ENCODE data around the gene CDC42BPB.

Gene CDC42BPB

GRCh38 chr14:102952276-102952675 lies 105.1 kb downstream of the CDC42BPB start:
- Mint-ChIP-seq H3K4me3 (no peak overlapping the region), H3K4me1 (peaks cover 23% of the 10 kb centered on the region), H3K27ac (no peak overlapping the region), H3K36me3 (peaks cover 74% of the 10 kb centered on the region), H3K27me3 (no peaks in the 10 kb centered on the region), H3K9me3 (no peaks in the 10 kb centered on the region)
- no peak for ATAC-seq

GRCh38 chr14:102951799-102952198 lies 105.5 kb downstream of the CDC42BPB start:
- no peak overlapping the region for H3K4me3 Mint-ChIP-seq

GRCh38 chr14:102951034-102951433 lies 106.3 kb downstream of the CDC42BPB start:
- Mint-ChIP-seq H3K4me1 (peaks cover 35% of the 10 kb centered on the region), H3K27me3 (no peaks in the 10 kb centered on the region), H3K4me3 (no peak overlapping the region), H3K27ac (no peak overlapping the region), H3K36me3 (peaks cover 67% of the 10 kb centered on the region), H3K9me3 (no peaks in the 10 kb centered on the region)
- no peak for ATAC-seq

More at GRCh38 chr14:102951799-102952198, 105.5 kb downstream of the CDC42BPB start:
- peaks cover 75% of the 10 kb centered on the region for H3K36me3 Mint-ChIP-seq
- H3K4me1 Mint-ChIP-seq, result peaks cover 28% of the 10 kb centered on the region
- no peaks in the 10 kb centered on the region for H3K27me3 Mint-ChIP-seq
- no peak for ATAC-seq
- H3K27ac Mint-ChIP-seq, result no peak overlapping the region
- H3K9me3 Mint-ChIP-seq, result no peaks in the 10 kb centered on the region

GRCh38 chr14:102949801-102950451 lies 107.4 kb downstream of the CDC42BPB start:
- no peak overlapping the region for H3K4me3 Mint-ChIP-seq

GRCh38 chr14:102949062-102949800 lies 108.1 kb downstream of the CDC42BPB start:
- Mint-ChIP-seq H3K4me1 (peaks cover 35% of the 10 kb centered on the region), H3K27ac (peak overlapping the region; percentile 76), H3K4me3 (peak overlapping the region; percentile 35), H3K36me3 (peaks cover 67% of the 10 kb centered on the region), H3K27me3 (no peaks in the 10 kb centered on the region), H3K9me3 (no peaks in the 10 kb centered on the region)
- ATAC-seq, result peak; percentile 91

More at GRCh38 chr14:102949801-102950451, 107.4 kb downstream of the CDC42BPB start:
- Mint-ChIP-seq H3K27ac (peak overlapping the region; percentile 76), H3K27me3 (no peaks in the 10 kb centered on the region), H3K4me1 (peaks cover 35% of the 10 kb centered on the region), H3K9me3 (no peaks in the 10 kb centered on the region), H3K36me3 (peaks cover 67% of the 10 kb centered on the region)
- ATAC-seq, result no peak

- Mint-ChIP-seq H3K27me3 (no peaks in the 10 kb centered on the region), H3K9me3 (no peaks in the 10 kb centered on the region), H3K27ac (peak overlapping the region; percentile 76), H3K4me3 (peak overlapping the region; percentile 18), H3K36me3 (peaks cover 70% of the 10 kb centered on the region), H3K4me1 (peaks cover 35% of the 10 kb centered on the region)
- no peak for ATAC-seq
Observed at GRCh38 chr14:102948698-102949061, 108.7 kb downstream of the CDC42BPB start.

- H3K4me3 Mint-ChIP-seq, result peak overlapping the region; percentile 38
- H3K27ac Mint-ChIP-seq, result peak overlapping the region; percentile 83
- H3K36me3 Mint-ChIP-seq, result peaks cover 66% of the 10 kb centered on the region
- peaks cover 36% of the 10 kb centered on the region for H3K4me1 Mint-ChIP-seq
- H3K9me3 Mint-ChIP-seq, result no peaks in the 10 kb centered on the region
- no peaks in the 10 kb centered on the region for H3K27me3 Mint-ChIP-seq
- no peak for ATAC-seq
Observed at GRCh38 chr14:102947321-102948103, 109.8 kb downstream of the CDC42BPB start.

GRCh38 chr14:102945346-102946130 lies 111.8 kb downstream of the CDC42BPB start:
- Mint-ChIP-seq H3K27ac (no peak overlapping the region), H3K9me3 (no peaks in the 10 kb centered on the region), H3K4me1 (peaks cover 52% of the 10 kb centered on the region), H3K36me3 (peaks cover 50% of the 10 kb centered on the region), H3K4me3 (no peak overlapping the region), H3K27me3 (no peaks in the 10 kb centered on the region)
- ATAC-seq, result no peak

- Mint-ChIP-seq H3K4me1 (peaks cover 47% of the 10 kb centered on the region), H3K9me3 (no peaks in the 10 kb centered on the region), H3K27me3 (no peaks in the 10 kb centered on the region), H3K27ac (no peak overlapping the region), H3K4me3 (no peak overlapping the region), H3K36me3 (peaks cover 48% of the 10 kb centered on the region)
- ATAC-seq, result no peak
Observed at GRCh38 chr14:102944448-102945330, 112.7 kb downstream of the CDC42BPB start.

GRCh38 chr14:102943979-102944378 lies 113.4 kb downstream of the CDC42BPB start:
- H3K4me3 Mint-ChIP-seq, result no peak overlapping the region
- ATAC-seq, result no peak
- peaks cover 50% of the 10 kb centered on the region for H3K36me3 Mint-ChIP-seq
- H3K9me3 Mint-ChIP-seq, result no peaks in the 10 kb centered on the region
- peaks cover 40% of the 10 kb centered on the region for H3K4me1 Mint-ChIP-seq
- no peaks in the 10 kb centered on the region for H3K27me3 Mint-ChIP-seq
- H3K27ac Mint-ChIP-seq, result peak overlapping the region; percentile 30

- Mint-ChIP-seq H3K27ac (peak overlapping the region; percentile 30), H3K27me3 (no peaks in the 10 kb centered on the region), H3K4me1 (peaks cover 36% of the 10 kb centered on the region), H3K9me3 (no peaks in the 10 kb centered on the region), H3K4me3 (no peak overlapping the region), H3K36me3 (peaks cover 47% of the 10 kb centered on the region)
- no peak for ATAC-seq
Observed at GRCh38 chr14:102943454-102943853, 113.9 kb downstream of the CDC42BPB start.

- peaks cover 27% of the 10 kb centered on the region for H3K4me1 Mint-ChIP-seq
- H3K27me3 Mint-ChIP-seq, result no peaks in the 10 kb centered on the region
- no peak overlapping the region for H3K27ac Mint-ChIP-seq
- peaks cover 47% of the 10 kb centered on the region for H3K36me3 Mint-ChIP-seq
- no peak overlapping the region for H3K4me3 Mint-ChIP-seq
- H3K9me3 Mint-ChIP-seq, result no peaks in the 10 kb centered on the region
- ATAC-seq, result no peak
Observed at GRCh38 chr14:102942069-102942468, 115.3 kb downstream of the CDC42BPB start.

GRCh38 chr14:102941419-102942011 lies 115.8 kb downstream of the CDC42BPB start:
- H3K4me1 Mint-ChIP-seq, result peaks cover 22% of the 10 kb centered on the region
- peaks cover 48% of the 10 kb centered on the region for H3K36me3 Mint-ChIP-seq
- H3K27me3 Mint-ChIP-seq, result no peaks in the 10 kb centered on the region
- ATAC-seq, result peak; percentile 79
- H3K9me3 Mint-ChIP-seq, result no peaks in the 10 kb centered on the region
- no peak overlapping the region for H3K4me3 Mint-ChIP-seq
- no peak overlapping the region for H3K27ac Mint-ChIP-seq

Data from stimulated activated memory B cell treated with anti-CD40 and anti-IgM and Interleukin-4, amounts not matched to agents 10 μg/mL and 1 μg/mL and 100 μg/mL, for 72 hours (primary cell).